ENCODE measurements around the gene ATP7B.

GRCh38 chr13:51957377-51958216 lies 53.7 kb downstream of the ATP7B start:
- TF ChIP-seq POLR2A (IDR thresholded peaks at IDR 0.05; ENCODE audit: low read length), result no peak
- TF ChIP-seq GATA1 (IDR thresholded peaks at IDR 0.05; ENCODE audit: low read depth, low read length), result no peak
